Thymus (tissue), 11 donors: Measurements from ENCODE around the gene CLDN34. TPM values are rescaled to one million over a fixed set of nuclear protein-coding genes. Genes with fewer than 3 reads are reported as not detected.

Experiments used
- DNase-seq, 9 donors: peaks; one replicate each; pipeline ENCODE4 v3.0.0-alpha.2; 2013; ENCODE audit warnings: low spot score in 9 of 9, low read depth in 6 of 9, missing footprints in 1 of 9
- H3K27ac ChIP-seq, 2 donors: one replicate each; pipeline ENCODE4 v1.5.1; 2013; ENCODE audit warnings: control low read depth in 1 of 2, low read depth in 1 of 2, low read length in 1 of 2, mild to moderate bottlenecking in 1 of 2, moderate library complexity in 1 of 2
- H3K27me3 ChIP-seq, 2 donors: one replicate each; pipeline ENCODE4 v1.5.1; 2013; ENCODE audit warnings: low read length in 1 of 2; ENCODE audit not compliant: control insufficient read depth in 2 of 2, insufficient read depth in 1 of 2
- H3K36me3 ChIP-seq, 2 donors: one replicate each; pipeline ENCODE4 v1.5.1; 2013; ENCODE audit warnings: low read length in 1 of 2, mild to moderate bottlenecking in 1 of 2, moderate library complexity in 1 of 2; ENCODE audit not compliant: control insufficient read depth in 2 of 2, insufficient read depth in 2 of 2
- H3K4me1 ChIP-seq, 2 donors: one replicate each; pipeline ENCODE4 v1.5.1; 2013; ENCODE audit warnings: low read length in 2 of 2; ENCODE audit not compliant: control insufficient read depth in 2 of 2, insufficient read depth in 2 of 2
- H3K4me3 ChIP-seq, 2 donors: one replicate each; pipeline ENCODE4 v1.5.1; 2013; ENCODE audit warnings: low read length in 2 of 2, control low read depth in 1 of 2, mild to moderate bottlenecking in 1 of 2
- H3K9me3 ChIP-seq, 2 donors: one replicate each; pipeline ENCODE4 v1.5.1; 2013; ENCODE audit warnings: low read length in 1 of 2, mild to moderate bottlenecking in 1 of 2; ENCODE audit not compliant: control insufficient read depth in 2 of 2, insufficient read depth in 1 of 2
- WGBS: extraction: QIAGEN DNeasy Blood & Tissue Kit; methylation state at CpG from one replicate; pipeline ENCODE4 v1.1.7; 2013; 5-methylcytosine and 5-hydroxymethylcytosine counted together
- polyA plus RNA-seq: library from polyadenylated mRNA; stranded (reverse); fragments of 200-250 nt; gene quantifications from one replicate; pipeline ENCODE4 v1.2.3, GENCODE V29; 2013
- total RNA-seq: library from RNA; stranded (reverse); fragments of 120-200 nt; gene quantifications from one replicate; pipeline ENCODE4 v1.2.4, GENCODE V29; 2013
- donor health status: healthy.

The CLDN34 gene
- total and polyA plus RNA-seq, 2 donors, result 0.05 to 0.16 TPM

- H3K27ac ChIP-seq, result peak overlapping the region; percentile 14 to 60
- peaks cover 3 to 25% of the 10 kb centered on the region in 2 donors for H3K27me3 ChIP-seq
- peaks cover 0 to 8% of the 10 kb centered on the region in 2 donors for H3K9me3 ChIP-seq
- H3K4me1 ChIP-seq, result peaks cover 0 to 23% of the 10 kb centered on the region in 2 donors
- no peaks in the 10 kb centered on the region for H3K36me3 ChIP-seq
- H3K4me3 ChIP-seq, result peak overlapping the region; percentile 39 to 65
- WGBS, result 21% methylated on average over 86 of the region's 87 CpGs
- peak in 1 of 9 donors; percentile 9 for DNase-seq
Measured at GRCh38 chrX:10015723-10016518, 48.8 kb downstream of the CLDN34 start.

GRCh38 chrX:10016519-10017132 is 49.5 kb downstream of the CLDN34 start:
- Histone ChIP-seq H3K9me3 (peaks cover 0 to 8% of the 10 kb centered on the region in 2 donors), H3K4me1 (peaks cover 0 to 23% of the 10 kb centered on the region in 2 donors), H3K27ac (peak overlapping the region; percentile 14 to 42), H3K27me3 (peaks cover 3 to 25% of the 10 kb centered on the region in 2 donors), H3K36me3 (no peaks in the 10 kb centered on the region), H3K4me3 (peak overlapping the region; percentile 39 to 65)
- DNase-seq, result no peak
- 82% methylated on average over 11 of the region's 11 CpGs for WGBS

GRCh38 chrX:10017872-10018271 is 50.7 kb downstream of the CLDN34 start:
- H3K27ac ChIP-seq, result no peak overlapping the region
- no peak for DNase-seq
- H3K36me3 ChIP-seq, result no peaks in the 10 kb centered on the region
- peaks cover 0 to 12% of the 10 kb centered on the region in 2 donors for H3K4me1 ChIP-seq
- H3K27me3 ChIP-seq, result peaks cover 3 to 21% of the 10 kb centered on the region in 2 donors
- H3K4me3 ChIP-seq, result no peak overlapping the region
- peaks cover 0 to 8% of the 10 kb centered on the region in 2 donors for H3K9me3 ChIP-seq
- 59% methylated on average over 8 of the region's 8 CpGs for WGBS

Other genes with a start within 250 kb of the CLDN34 start
- 1.7 TPM for gene GPR143, start 201.5 kb upstream of the CLDN34 start, total RNA-seq
- gene GPR143, start 201.5 kb upstream of the CLDN34 start, polyA plus RNA-seq, result 2.2 TPM
- gene SHROOM2, start 180.9 kb upstream of the CLDN34 start, total RNA-seq, result 2.3 TPM
- 4.6 TPM for gene SHROOM2, start 180.9 kb upstream of the CLDN34 start, polyA plus RNA-seq
- gene CLCN4, start 189.6 kb downstream of the CLDN34 start, total RNA-seq, result 2.2 TPM
- gene CLCN4, start 189.6 kb downstream of the CLDN34 start, polyA plus RNA-seq, result 2.6 TPM